GM21515 (cell line): Measurements from ENCODE around the gene MAPKAP1.
"Not testable (repeated sequence)": the region's sequence is repeated elsewhere in the genome, so short reads cannot be mapped to it uniquely, and the experiment has no call there.

ENCODE experiments used
- ATAC-seq: cut with Tn5 transposase; IDR thresholded peaks from one replicate; pipeline ENCODE4 v1.9.1; 2021; ENCODE audit not compliant: unreplicated experiment

MAPKAP1 gene

GRCh38 chr9:125609744-125610143 is 97.3 kb downstream of the MAPKAP1 start:
- ATAC-seq, result no peak

- no peak for ATAC-seq
Measured at GRCh38 chr9:125608489-125609224, 98.4 kb downstream of the MAPKAP1 start.

GRCh38 chr9:125604196-125604595 is 102.8 kb downstream of the MAPKAP1 start:
- ATAC-seq, result no peak

- ATAC-seq, result no peak
Measured at GRCh38 chr9:125603478-125604021, 103.5 kb downstream of the MAPKAP1 start.

- no peak for ATAC-seq
Measured at GRCh38 chr9:125601961-125602360, 105.0 kb downstream of the MAPKAP1 start.

GRCh38 chr9:125600194-125600593 is 106.8 kb downstream of the MAPKAP1 start:
- no peak for ATAC-seq

- no peak for ATAC-seq
Measured at GRCh38 chr9:125594223-125594610, 112.8 kb downstream of the MAPKAP1 start.

GRCh38 chr9:125593581-125594222 is 113.3 kb downstream of the MAPKAP1 start:
- ATAC-seq, result no peak

- no peak for ATAC-seq
Measured at GRCh38 chr9:125591888-125592287, 115.1 kb downstream of the MAPKAP1 start.

- ATAC-seq, result no peak
Measured at GRCh38 chr9:125591245-125591644, 115.8 kb downstream of the MAPKAP1 start.

- no peak for ATAC-seq
Measured at GRCh38 chr9:125589287-125589686, 117.7 kb downstream of the MAPKAP1 start.

GRCh38 chr9:125587819-125588460 is 119.1 kb downstream of the MAPKAP1 start:
- ATAC-seq, result no peak

- no peak for ATAC-seq
Measured at GRCh38 chr9:125586172-125586511, 120.9 kb downstream of the MAPKAP1 start.

GRCh38 chr9:125585503-125586171 is 121.4 kb downstream of the MAPKAP1 start:
- no peak for ATAC-seq

GRCh38 chr9:125580701-125581286 is 126.2 kb downstream of the MAPKAP1 start:
- no peak for ATAC-seq

- no peak for ATAC-seq
Measured at GRCh38 chr9:125579030-125579932, 127.7 kb downstream of the MAPKAP1 start.

- no peak for ATAC-seq
Measured at GRCh38 chr9:125574126-125574877, 132.7 kb downstream of the MAPKAP1 start.

- not testable (repeated sequence) for ATAC-seq
Measured at GRCh38 chr9:125572461-125572860, 134.5 kb downstream of the MAPKAP1 start.

GRCh38 chr9:125571824-125572223 is 135.2 kb downstream of the MAPKAP1 start:
- ATAC-seq, result not testable (repeated sequence)
